GM18867 (cell line): ENCODE results near the gene EHMT1.
"Not testable (repeated sequence)": the region's sequence is repeated elsewhere in the genome, so short reads cannot be mapped to it uniquely, and the experiment has no call there.

ENCODE experiments used
- ATAC-seq: cut with Tn5 transposase; IDR thresholded peaks from one replicate; pipeline ENCODE4 v1.9.1; 2021; ENCODE audit warnings: mild to moderate bottlenecking, moderate library complexity; ENCODE audit not compliant: unreplicated experiment

Gene EHMT1

GRCh38 chr9:137800196-137801022, 181.6 kb downstream of the EHMT1 start:
- no peak for ATAC-seq

- ATAC-seq, result no peak
Observed at GRCh38 chr9:137801023-137801319, 182.2 kb downstream of the EHMT1 start.

- no peak for ATAC-seq
Observed at GRCh38 chr9:137802021-137802420, 183.2 kb downstream of the EHMT1 start.

- ATAC-seq, result no peak
Observed at GRCh38 chr9:137802521-137803243, 183.9 kb downstream of the EHMT1 start.

- no peak for ATAC-seq
Observed at GRCh38 chr9:137804908-137805630, 186.3 kb downstream of the EHMT1 start.

GRCh38 chr9:137807721-137808703, 189.2 kb downstream of the EHMT1 start:
- ATAC-seq, result no peak

GRCh38 chr9:137809040-137809576, 190.3 kb downstream of the EHMT1 start:
- no peak for ATAC-seq

GRCh38 chr9:137809726-137810450, 191.1 kb downstream of the EHMT1 start:
- not testable (repeated sequence) for ATAC-seq

- ATAC-seq, result no peak
Observed at GRCh38 chr9:137811283-137811870, 192.6 kb downstream of the EHMT1 start.

- no peak for ATAC-seq
Observed at GRCh38 chr9:137812356-137813023, 193.7 kb downstream of the EHMT1 start.

- ATAC-seq, result no peak
Observed at GRCh38 chr9:137813167-137813566, 194.4 kb downstream of the EHMT1 start.

GRCh38 chr9:137813651-137814415, 195.0 kb downstream of the EHMT1 start:
- no peak for ATAC-seq

GRCh38 chr9:137814436-137814835, 195.6 kb downstream of the EHMT1 start:
- ATAC-seq, result no peak

GRCh38 chr9:137814841-137815240, 196.0 kb downstream of the EHMT1 start:
- no peak for ATAC-seq

GRCh38 chr9:137815256-137816255, 196.8 kb downstream of the EHMT1 start:
- no peak for ATAC-seq

GRCh38 chr9:137816531-137817235, 197.9 kb downstream of the EHMT1 start:
- ATAC-seq, result no peak
